SK-N-SH (cell line): ENCODE measurements around the gene KAT8.

ENCODE experiments used
- FOXJ3 ChIP-seq: sonication (generic); formaldehyde crosslinking; IDR thresholded peaks from 2 replicates; pipeline ENCODE4 v1.5.1; 2020; ENCODE audit warnings: mild to moderate bottlenecking, missing genetic modification reagents
- POLR2AphosphoS5 ChIP-seq: IDR thresholded peaks from 2 replicates; pipeline ENCODE4 v1.6.1; 2012; ENCODE audit warnings: low read depth, low read length
- RFX5 ChIP-seq: IDR thresholded peaks from 2 replicates; pipeline ENCODE4 v1.6.1; 2012; ENCODE audit warnings: mild to moderate bottlenecking, improper control_type of control experiment, low read length
- SMC3 ChIP-seq: IDR thresholded peaks from 2 replicates; pipeline ENCODE4 v1.6.1; 2012; ENCODE audit warnings: low read depth, low read length, improper control_type of control experiment
- TEAD4 ChIP-seq: IDR thresholded peaks from 2 replicates; pipeline ENCODE4 v1.4.0; 2012; ENCODE audit warnings: mild to moderate bottlenecking, borderline replicate concordance; ENCODE audit not compliant: insufficient read depth
- TF ChIP-seq, protein P1 (sequence below): fragments of 200-600 bp; sonication (generic); IDR thresholded peaks from 2 replicates; pipeline ENCODE4 v1.6.1; 2017; ENCODE audit warnings: antibody characterized with exemption, mild to moderate bottlenecking, moderate library complexity

DNA sequence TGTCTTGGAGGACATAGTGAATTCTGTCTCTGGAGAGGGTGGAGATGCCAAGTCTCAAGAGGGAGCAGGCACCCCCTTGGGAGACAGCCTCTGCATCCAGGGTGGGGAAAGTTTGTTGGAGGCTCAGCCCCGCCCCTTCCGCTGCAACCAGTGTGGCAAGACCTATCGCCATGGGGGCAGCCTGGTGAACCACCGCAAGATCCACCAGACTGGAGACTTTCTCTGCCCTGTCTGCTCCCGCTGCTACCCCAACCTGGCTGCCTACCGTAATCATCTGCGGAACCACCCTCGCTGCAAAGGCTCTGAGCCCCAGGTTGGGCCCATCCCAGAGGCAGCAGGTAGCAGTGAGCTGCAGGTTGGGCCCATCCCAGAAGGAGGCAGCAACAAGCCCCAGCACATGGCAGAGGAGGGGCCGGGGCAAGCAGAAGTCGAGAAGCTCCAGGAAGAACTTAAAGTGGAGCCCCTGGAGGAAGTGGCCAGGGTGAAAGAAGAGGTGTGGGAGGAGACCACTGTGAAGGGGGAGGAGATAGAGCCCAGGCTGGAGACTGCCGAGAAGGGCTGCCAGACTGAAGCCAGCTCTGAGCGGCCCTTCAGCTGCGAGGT lies 38.0 kb upstream of the KAT8 start:
- no peak for TF ChIP-seq FOXJ3 (CRISPR knock-in tag)
- no peak for TF ChIP-seq RFX5
- no peak for TF ChIP-seq SMC3
- no peak for TF ChIP-seq TEAD4
- TF ChIP-seq, protein P1, sequence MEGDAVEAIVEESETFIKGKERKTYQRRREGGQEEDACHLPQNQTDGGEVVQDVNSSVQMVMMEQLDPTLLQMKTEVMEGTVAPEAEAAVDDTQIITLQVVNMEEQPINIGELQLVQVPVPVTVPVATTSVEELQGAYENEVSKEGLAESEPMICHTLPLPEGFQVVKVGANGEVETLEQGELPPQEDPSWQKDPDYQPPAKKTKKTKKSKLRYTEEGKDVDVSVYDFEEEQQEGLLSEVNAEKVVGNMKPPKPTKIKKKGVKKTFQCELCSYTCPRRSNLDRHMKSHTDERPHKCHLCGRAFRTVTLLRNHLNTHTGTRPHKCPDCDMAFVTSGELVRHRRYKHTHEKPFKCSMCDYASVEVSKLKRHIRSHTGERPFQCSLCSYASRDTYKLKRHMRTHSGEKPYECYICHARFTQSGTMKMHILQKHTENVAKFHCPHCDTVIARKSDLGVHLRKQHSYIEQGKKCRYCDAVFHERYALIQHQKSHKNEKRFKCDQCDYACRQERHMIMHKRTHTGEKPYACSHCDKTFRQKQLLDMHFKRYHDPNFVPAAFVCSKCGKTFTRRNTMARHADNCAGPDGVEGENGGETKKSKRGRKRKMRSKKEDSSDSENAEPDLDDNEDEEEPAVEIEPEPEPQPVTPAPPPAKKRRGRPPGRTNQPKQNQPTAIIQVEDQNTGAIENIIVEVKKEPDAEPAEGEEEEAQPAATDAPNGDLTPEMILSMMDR = no peak
- no peak for TF ChIP-seq POLR2AphosphoS5
